Left lobe of liver (tissue), 2 donors: ENCODE data around the gene MR1. TPM values are rescaled to one million over a fixed set of nuclear protein-coding genes. Genes with fewer than 3 reads are reported as not detected.

Experiments used
- ATAC-seq: fragments of 200-7000 bp; cut with Tn5 transposase; one replicate; pipeline ENCODE4 v1.9.1; 2020; ENCODE audit warnings: mild to moderate bottlenecking, moderate library complexity
- DNase-seq: peaks from one replicate; pipeline ENCODE4 v3.0.0-alpha.2; 2020; ENCODE audit warnings: low spot score
- total RNA-seq: library from RNA; stranded (reverse); gene quantifications from one replicate; pipeline ENCODE4 v1.2.1, GENCODE V29; 2021
- donor health status: DM: no; HTN: no; CAD: no; lungs with moderate emphysema.
- donor health status: DM: no; HTN: yes; CAD: no.

The MR1 gene
- total RNA-seq, 1 donor from 2014 or later = 6.7 TPM

DNA sequence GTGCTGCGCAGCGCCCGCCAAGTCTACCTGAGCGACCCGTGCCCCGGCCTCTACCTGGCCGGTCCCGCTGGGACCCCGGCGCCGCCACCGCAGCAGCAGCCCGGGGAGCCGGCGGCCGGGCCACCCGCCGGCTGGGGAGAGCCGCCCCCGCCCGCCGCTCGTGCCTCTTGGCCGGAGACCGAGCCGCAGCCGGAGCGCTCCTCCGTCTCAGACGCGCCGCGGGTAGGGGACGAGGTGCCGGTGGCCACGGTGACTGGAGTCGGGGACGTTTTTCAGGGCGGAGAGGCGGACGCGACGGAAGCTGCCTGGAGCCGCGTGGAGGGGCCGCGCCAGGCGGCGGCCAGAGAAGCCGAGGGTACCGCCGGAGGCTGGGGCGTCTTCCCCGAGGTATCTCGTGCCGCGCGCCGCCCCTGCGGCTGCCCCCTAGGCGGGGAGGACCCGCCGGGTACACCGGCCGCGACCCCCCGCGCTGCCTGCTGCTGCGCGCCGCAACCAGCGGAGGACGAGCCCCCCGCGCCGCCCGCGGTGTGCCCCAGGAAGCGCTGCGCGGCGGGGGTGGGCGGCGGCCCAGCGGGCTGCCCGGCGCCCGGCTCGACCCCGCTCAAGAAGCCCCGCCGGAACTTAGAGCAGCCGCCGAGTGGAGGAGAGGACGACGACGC, 55.4 kb downstream of the MR1 start:
- ATAC-seq = peak; percentile 10

DNA sequence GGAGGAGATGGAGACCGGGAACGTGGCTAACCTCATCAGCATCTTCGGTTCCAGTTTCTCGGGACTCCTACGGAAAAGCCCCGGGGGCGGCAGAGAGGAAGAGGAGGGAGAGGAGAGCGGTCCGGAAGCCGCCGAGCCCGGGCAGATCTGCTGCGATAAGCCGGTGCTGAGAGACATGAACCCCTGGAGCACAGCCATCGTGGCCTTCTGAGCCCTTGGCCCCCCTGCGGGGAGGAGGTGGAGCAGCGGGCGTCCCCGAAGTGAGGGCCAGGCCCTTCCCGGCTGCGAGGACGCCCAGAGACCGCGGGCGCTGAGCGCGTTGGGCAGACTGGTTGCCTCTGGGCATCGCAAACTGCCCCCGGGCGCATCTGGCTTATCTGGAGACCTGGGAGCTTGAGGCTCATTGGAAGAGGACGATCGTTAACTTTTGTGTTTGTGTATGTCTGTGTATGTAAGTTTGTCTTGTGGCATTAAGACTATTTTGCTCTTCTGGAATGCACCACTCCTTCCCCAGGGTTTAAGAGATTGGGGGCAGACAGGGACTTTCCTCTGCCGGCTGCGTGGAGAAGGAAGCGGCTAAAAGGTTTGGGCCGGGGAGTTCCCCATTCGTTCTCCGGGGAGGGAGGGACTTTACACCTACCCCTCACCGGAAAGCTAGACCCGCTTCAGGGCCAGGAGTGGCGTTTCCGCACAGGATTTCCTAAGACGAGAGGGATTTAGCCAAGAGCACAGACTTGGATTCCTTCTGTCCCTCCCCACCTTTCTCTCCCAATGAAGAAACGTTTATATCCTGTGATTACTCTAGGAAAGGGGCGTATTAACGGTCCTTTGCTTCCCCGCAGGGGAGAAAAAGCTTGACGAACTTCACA, 56.1 kb downstream of the MR1 start:
- DNase-seq = peak; percentile 85
- peak; percentile 65 for ATAC-seq

More for the DNA sequence above, 55.4 kb downstream of the MR1 start:
- DNase-seq = peak; percentile 58

DNA sequence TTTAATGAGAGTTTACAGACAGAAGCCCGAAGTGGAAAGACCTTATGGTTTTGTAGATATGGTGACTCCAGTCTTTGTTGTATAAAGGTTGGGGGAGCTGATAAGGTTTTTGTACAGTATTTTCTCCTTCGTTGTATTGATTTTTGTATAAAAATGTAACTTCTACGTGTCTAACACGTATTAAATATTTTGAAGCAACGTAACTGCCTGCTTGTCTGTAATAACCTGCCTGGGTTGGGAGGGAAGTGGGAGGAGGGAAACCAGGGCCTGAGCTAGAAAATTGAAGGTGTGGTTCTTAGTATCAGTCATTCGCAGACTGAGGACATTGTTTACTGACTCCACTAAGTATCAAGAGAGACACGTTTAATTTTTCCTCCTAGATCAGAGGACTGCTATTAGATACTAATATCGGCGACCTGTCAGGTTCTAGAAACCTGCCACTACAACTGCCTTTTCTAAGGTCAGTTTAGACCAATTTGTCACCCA, 56.9 kb downstream of the MR1 start:
- no peak for DNase-seq
- ATAC-seq = no peak

DNA sequence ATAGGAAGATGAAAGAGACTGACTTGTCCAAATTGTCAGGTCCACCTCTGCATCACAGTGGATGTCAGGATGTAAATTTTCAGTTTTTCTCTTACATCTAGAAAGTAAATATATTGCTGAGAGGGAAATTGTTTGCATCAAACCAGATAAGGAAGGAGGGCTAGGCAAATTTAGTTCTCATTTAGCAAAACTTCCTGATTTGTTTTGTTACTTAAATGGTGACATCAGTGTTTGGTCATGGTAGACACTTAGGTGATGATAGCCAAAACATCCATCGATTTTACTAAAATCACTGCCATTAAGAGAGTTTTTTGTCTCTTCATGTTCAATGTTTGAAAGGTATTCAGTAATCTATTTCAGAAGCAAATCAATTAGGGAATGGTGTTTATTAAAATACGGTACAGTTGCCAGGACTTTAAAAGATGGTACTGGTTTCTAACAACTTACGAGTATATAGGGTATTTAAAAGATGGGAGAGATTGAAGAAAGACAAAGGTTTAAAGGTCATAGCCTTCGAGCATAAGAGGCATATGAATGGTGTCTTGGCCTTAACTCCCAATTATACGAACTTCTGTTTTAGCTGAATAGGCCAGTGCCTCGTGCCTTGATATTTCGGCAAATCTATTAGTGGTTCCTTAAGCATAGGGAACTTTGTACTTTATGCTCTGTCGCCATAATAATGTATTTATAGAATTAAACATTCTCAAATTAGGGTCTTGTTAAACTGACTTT, 57.7 kb downstream of the MR1 start:
- DNase-seq (no peak), ATAC-seq (no peak)

DNA sequence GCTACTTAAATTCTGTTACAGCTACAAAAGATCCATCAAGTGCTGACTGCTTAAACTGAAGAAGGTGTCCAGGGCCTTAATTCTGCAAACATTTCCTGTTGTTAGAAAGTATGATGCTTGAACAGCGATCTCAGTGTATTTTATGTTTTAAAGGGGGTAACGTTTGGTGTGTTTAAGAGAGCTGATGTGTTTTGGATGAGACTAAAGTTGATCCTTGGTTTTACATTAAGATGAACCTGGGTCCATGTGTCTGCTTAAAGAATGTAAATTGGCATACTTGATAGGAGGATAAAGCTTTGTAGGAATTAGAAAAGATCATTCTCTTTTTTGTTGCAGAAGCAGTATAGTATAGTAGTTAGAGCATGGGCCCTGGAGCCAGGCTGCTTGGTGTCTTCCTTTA, 58.3 kb downstream of the MR1 start:
- DNase-seq = no peak
- no peak for ATAC-seq

DNA sequence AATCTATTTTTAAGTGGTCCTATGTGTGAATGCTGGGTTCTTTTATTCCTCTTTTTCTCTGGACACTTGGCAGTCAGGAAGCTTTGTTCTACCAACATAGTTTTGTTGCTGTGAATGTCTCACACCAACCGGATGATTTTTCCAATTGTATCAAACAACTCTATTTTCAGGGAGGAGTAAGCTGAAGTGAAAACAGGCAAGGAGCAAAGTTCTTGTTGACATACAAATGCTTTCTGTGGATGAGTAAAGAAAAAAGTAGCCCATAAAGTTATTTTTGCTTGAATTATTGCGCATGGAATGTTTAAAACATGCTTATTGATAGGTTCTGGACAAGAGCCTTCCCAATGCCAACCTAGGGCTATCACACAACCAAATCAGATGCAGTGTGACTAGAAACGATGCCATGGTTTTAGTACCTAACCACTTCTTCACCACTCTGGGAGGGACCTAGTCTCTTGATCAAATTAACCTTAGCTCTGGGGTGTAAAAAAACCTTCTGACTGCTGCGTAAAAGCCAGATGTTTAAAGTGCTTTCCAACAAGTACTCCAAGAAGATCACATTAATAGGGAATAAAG, 59.2 kb downstream of the MR1 start:
- peak; percentile 15 for ATAC-seq
- DNase-seq = no peak

DNA sequence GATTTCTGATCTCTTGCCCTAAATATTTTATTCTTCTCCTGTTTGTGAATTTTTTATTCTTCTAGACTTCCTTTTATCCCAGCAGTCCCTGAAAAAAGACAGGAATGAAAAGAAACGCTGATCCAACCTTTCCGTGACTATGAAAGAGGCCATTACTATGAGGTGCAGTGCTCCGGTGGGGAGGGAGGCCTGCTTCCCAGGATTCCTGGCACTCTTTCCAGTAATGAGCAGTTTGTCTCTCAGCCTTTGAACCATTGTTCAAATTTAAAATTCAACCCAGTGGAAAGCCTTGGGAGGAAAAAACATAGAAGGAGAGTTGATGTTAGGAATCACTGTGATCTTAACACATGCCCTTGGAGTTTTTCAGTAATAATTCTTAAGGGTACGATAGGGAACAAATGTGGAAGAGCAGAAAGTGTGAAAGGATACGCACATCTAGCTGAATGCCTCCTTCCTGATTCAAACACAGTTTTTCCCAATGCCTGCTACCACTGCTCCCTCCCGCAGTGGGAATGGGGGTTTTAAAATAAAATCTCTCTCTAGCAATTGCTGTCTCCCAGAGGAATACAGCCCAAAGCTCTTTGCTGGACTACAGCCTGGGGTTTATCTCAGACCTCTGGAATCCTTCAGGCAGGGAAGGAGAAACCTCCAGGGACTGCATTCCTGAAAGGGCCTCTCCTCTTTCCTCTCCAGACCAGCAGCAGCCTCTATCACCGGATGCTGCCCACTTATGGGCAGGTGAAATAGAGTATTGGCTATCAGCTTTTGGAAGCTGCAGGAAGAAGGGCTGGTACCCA, 60.8 kb downstream of the MR1 start:
- ATAC-seq = no peak
- no peak for DNase-seq

DNA sequence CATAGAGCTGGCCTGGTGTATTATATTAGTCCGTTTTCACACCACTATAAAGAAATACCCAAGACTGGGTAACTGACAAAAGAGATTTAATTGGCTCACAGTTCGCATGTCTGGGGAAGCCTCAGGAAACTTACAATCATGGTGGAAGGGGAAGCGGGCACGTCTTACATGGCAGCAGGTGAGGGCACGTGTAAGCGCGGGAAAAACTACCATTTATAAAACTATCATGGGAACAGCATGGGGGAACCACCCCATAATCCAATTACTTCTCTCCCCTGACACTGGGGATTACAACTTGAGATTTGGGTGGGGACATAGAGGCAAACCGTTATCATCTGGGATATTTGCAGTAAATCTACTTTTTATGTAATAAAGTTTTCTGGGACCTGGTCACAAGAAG, 61.5 kb downstream of the MR1 start:
- ATAC-seq = no peak

DNA sequence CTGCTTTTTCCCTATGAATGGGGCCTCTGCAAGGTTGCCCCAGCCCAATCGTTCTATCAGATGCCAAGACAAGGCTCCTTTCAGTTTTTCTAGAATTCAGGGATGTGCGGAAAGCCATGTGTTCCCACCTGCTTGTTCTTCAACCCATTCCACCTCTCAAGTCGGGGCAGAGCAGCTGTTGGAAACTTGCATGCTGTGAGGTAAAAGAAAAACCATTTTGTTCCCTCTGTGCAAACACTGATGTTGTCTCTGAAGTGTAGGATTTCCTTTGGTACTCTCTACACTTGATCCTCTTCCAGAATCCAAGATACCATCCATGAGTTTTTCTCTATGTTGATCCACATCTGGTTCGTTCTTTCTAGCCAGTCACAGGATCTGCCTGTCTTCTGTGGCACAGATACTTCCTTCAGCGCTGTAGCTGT, 62.0 kb downstream of the MR1 start:
- DNase-seq (no peak), ATAC-seq (no peak)

More for the DNA sequence above, 61.5 kb downstream of the MR1 start:
- DNase-seq = no peak

DNA sequence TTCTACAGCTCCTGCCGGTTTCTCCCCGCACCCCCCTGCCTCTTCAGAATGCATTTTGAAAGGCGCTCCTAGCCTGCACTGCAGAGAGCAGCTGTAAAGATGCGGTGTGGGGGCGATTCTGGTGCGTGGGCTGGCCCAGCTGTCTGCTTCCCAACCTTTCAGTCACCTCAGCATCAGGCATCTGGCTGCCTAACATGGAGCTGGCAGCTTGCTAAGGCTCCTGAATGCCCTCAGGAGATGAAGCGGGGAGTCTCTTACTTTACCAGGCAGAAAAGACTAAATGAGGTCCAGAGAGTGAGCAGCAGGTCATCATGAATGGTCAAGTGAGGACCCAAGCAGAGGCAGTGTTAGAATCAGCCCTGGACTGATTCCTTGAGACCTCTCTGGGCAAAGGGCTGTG, 63.5 kb downstream of the MR1 start:
- DNase-seq (no peak), ATAC-seq (no peak)

DNA sequence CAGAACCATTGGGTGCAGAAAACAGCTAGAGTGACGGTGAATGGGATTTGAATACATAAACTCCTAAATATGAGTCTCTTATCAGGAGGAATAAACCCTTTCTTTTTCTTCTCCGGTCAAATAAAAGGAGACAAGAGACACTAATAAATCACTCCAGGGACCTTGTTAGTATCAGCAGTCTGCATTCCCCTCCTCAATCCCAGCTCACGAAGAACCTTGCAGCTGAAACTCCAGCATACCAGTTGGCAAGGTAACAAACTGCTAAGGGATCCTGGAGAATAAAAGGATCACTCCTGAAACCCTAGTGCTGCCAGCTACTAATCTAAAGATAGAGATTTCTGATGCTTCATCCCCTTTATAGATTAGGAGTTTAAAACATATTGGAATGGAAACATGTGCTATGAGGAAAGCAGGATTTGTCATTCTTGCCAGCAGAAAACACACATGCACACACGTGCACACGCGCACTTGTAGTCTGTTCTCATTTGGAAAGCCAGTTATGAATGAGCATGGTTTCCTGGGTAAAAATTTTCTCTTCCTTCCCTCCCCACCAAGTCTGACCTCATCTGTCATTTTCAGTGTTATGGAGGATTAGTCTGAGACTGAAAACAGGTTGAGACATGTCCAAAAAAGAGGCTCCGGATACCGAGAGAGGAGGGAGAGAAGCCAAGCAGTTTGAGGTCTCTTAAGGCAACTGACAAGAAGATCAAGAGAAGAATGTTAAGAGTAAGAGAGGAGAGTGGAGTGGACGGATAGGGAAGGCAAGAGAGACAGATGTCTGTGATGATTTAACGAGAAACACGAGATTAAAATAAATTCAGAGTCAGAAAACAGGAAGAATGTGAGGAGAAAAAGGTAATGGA, 65.6 kb downstream of the MR1 start:
- ATAC-seq = no peak

DNA sequence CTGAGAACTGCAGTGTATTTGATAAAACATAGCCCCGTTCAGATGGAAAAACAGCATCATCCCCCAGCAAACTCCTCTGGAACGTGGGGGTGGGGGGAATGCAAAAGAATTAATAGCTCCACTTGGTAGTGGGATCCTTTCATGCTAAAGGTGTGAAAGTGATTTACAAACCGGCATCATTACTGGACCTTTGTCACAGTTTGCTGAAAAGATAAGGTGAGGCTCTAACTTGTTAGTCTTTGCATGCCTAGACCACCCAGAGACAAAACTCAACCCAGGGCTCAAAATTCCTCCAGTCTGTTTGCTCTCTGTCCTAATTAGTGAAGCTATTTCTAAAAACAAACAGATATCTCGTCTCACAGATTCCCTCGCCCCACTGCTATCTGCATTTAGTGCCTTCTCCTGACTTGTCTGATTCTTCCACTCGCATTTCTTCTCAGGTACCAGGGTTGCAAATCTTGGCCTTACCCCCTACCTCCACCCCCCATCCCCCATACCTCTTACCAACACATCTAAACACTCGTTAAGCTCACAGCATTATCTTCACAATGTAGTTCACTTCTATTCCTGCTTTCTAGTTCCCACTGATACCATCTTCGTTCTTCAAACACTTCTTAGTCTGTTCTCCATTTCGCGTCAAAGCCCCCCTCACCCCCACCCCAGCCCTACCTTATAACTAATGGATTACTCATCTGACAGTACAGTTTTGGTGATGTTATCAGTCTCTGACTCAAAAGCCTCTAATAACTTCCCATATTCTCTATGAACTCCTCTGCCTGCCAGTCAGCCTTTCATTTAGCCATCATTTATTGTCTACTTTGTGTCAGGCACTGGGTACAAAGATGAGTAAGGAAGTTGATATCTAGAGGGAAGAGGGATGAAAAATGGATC, 66.5 kb downstream of the MR1 start:
- ATAC-seq = no peak

More for the DNA sequence above, 65.6 kb downstream of the MR1 start:
- DNase-seq = no peak

DNA sequence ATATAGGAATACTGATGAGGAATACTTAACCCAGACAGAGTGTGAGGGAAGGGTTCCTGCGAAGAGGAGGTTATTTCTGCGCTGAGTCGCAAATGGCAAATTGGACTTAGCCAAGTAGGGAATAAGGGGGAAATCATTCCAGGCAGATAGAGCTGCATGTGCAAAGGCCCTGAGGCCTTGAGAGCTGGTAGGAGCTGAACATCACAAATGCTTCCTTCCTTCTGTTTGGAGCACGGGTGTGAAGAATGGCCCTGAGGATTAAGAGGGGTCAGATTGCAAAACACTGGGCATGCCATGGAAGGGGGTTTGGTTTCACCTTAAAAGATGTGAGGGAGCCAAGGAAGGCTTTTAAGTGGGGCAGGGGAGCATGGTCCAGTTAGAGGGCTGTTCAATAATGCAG, 67.2 kb downstream of the MR1 start:
- ATAC-seq (no peak), DNase-seq (no peak)

More for the DNA sequence above, 66.5 kb downstream of the MR1 start:
- DNase-seq = no peak

DNA sequence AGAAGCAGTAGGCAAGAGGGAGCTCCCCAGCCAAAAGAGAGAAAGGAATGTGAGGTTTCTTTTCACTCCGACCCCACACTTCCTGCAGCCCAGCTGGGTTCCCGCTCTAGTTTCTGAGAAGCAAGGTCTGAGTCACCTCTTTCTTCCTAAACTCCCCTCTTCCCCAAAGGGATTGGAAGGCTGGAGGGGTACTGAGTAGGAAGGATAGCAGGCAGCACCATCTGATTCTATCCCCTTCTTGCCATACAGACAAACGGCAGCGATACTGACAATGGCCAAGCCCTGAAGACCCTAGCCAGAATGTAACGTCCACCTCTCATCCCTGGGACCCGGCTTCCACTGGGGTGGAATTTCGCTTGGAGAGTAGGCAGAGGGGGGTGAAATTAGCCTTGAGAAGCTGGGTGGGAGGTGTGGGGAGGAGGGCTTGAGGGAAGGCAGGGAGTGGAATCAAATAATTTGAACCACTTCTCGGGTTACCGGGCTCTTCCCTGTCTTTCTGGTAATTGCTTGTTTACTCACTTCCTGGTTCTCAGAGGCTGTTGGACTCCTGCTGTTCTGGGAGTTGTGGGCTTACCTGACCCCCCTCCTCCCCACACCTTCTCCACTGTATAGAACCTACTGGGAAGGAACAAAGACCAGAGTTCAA, 67.9 kb downstream of the MR1 start:
- ATAC-seq (no peak), DNase-seq (no peak)

DNA sequence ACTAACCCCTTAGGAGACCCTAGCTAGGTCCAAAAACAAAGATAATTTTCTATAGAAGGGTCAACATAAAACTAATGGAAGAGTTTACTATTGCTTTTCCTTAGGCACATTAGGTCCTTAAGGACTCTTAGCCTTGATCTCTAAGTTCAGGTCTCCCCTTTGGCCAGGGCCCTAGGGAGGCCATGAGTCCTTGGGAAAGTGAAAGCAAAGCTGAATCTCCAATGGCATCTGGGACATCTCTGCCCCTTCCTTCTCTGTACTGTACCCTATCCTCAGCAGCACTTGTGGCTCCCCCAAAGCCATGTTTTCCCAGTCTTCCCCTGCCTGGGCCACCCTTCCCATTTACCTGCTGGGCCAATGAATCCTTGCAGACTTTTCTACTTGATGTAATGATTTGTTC, 69.1 kb downstream of the MR1 start:
- DNase-seq (no peak), ATAC-seq (no peak)

DNA sequence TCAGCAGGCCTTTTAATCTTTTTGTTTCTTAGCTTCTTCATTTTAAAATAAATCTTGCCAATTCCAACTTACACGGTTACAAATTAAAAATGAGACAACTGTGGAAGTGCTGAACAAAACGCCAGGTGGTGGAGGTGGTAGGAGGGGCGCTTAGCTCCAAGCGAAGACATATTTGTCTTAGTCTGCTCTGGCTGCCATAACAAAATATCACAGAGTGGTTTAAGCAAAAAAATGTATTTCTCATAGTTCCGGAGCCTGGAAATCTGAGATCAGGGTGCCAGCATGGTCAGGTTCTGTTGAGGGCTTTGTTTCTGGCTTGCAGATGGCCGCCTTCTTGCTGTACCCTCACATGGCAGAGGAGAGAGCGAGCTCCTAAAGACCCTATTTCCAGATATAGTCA, 69.6 kb downstream of the MR1 start:
- no peak for DNase-seq
- no peak for ATAC-seq

DNA sequence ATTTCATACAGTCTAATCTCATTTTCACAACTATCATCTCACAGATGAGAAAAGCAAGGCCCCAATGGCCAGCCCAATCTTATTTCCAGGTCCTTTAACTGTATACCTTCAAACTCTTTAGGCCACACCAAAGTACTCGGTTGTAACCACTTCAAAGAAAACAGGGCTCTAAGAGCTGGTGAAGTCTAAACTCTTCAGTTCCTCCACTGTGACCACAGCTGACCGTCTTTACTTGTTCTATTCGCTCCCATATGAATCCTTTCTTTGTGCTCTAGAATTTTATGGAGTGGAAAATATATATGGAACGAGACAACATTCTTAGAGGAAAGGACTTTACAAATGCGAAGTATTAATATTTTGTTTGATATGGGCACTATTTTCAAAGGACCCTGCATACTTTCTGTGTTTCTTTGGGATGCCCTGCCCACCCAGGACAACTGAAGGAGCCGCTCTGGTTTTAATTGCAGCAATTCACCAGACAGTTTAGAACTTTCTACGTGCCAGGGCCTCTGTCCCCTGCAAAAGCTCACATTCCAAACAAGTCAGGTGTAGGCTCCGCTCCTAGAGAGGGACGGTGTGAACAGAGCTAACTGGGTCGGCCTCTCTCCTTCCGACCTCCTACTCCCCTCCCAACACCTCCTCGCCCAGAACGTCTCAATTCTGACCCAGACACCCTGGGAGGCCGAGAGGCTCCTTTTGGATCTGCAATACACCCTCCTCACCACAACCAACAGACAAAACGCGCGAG, 70.4 kb downstream of the MR1 start:
- ATAC-seq (peak; percentile 18), DNase-seq (no peak)
